Measurements from ENCODE around the gene KRTAP5-2.

- TF ChIP-seq CTCF (conservative IDR thresholded peaks at IDR 0.05; ENCODE audit: low read length): no peak
- no peak for TF ChIP-seq EZH2phosphoT487 (IDR thresholded peaks at IDR 0.05; ENCODE audit: borderline replicate concordance)
Measured at GRCh38 chr11:1557904-1558774, 40.0 kb downstream of the KRTAP5-2 start.

Measured in Loucy (cell line).